ENCODE data around the gene CCDC85C.

Gene CCDC85C

DNA sequence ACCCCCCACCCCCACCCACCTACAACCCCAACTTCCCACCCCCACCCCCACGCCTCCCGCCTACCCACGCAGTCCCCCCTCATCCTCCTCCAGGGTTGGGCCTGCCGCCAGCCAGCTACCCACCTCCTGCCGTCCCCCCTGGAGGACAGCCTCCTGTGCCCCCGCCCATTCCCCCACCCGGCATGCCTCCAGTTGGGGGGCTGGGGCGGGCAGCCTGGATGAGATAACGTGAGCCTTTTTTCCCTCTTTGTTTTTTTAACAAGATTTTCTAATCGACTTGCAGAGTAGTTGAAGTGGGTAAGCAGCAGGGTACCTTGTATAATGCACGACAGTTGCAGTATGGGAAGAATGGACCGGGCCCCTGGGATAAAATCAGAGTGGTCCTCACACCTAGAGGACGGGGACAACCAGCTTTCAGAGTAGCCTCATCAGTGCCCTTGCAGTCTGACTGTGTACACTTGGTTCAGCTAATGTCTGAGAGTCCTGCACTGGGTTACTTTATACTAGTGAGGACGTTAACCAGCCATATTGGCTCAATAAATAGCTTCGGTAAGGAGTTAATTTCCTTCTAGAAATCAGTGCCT lies 93.4 kb downstream of the CCDC85C start:
- H3K4me3 ChIP-seq (ENCODE audit: low read depth, low read length): no peak overlapping the region
- no peak for TF ChIP-seq CTCF (IDR thresholded peaks at IDR 0.05; ENCODE audit: low read depth, low read length)

DNA sequence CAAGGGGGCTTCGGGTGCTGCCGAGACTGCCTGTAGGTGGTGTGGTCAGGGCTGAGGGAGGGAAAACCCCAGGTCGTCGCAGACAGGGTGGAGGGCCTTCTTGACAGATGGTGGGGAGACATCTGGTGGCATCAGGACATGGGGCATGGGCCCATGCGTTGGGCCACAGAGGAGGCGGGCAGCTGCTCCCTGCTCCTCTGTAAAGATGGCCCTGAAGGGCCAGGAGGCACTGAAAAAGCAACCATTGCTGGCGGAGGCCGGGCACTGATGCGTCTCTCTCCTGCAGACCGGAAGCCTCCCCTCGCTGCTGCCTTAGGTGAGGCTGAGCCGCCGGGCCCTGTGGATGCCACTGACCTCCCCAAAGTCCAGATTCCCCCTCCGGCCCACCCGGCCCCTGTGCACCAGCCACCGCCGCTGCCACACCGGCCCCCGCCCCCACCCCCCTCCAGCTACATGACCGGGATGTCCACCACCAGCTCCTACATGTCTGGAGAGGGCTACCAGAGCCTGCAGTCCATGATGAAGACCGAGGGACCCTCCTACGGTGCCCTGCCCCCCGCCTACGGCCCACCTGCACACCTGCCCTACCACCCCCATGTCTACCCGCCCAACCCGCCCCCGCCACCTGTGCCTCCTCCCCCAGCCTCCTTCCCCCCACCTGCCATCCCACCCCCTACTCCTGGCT lies 94.0 kb downstream of the CCDC85C start:
- no peak for TF ChIP-seq CTCF (IDR thresholded peaks at IDR 0.05; ENCODE audit: low read depth, low read length)
- H3K4me3 ChIP-seq (ENCODE audit: low read depth, low read length): no peak overlapping the region

- TF ChIP-seq CTCF (IDR thresholded peaks at IDR 0.05; ENCODE audit: low read depth, low read length): no peak
- H3K4me3 ChIP-seq (ENCODE audit: low read depth, low read length): no peak overlapping the region
Observed at GRCh38 chr14:99508896-99509629, 94.9 kb downstream of the CCDC85C start.

GRCh38 chr14:99507860-99508640 lies 96.0 kb downstream of the CCDC85C start:
- no peak for TF ChIP-seq CTCF (IDR thresholded peaks at IDR 0.05; ENCODE audit: low read depth, low read length)
- H3K4me3 ChIP-seq (ENCODE audit: low read depth, low read length): no peak overlapping the region

GRCh38 chr14:99506276-99506675 lies 97.7 kb downstream of the CCDC85C start:
- no peak for TF ChIP-seq CTCF (IDR thresholded peaks at IDR 0.05; ENCODE audit: low read depth, low read length)
- H3K4me3 ChIP-seq (ENCODE audit: low read depth, low read length): no peak overlapping the region

DNA sequence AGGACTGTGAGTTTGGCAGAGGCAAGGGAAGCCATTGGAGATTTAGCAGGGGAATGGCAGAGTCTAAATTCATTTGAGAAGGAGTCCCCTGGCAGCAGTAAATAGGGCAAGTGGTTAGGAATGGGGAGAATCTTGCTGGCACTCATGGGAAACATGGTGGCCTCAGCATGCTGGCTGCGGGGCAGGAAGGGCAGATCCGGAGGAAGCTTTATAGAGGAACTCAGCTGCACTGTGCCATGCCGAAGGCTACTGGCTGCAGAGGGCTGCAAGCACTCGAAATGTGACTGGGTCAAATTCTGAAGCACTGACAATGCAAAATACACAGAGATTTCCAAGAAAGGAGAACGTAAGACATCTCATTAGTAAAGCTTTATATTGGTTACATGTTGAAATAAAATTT lies 98.9 kb downstream of the CCDC85C start:
- H3K4me3 ChIP-seq (ENCODE audit: low read depth, low read length): no peak overlapping the region
- no peak for TF ChIP-seq CTCF (IDR thresholded peaks at IDR 0.05; ENCODE audit: low read depth, low read length)
